Stimulated activated naive CD8-positive, alpha-beta T cell treated with anti-CD3 and anti-CD28 coated beads, Interleukin-15, Interleukin-2, amounts not matched to agents 100 ng/mL and 50 ng/mL, for 24 hours (primary cell): ENCODE data around the gene PAK5.

ENCODE experiments used
- H3K27ac Mint-ChIP-seq: one replicate; pipeline ENCODE4 v1.8.0; 2021; ENCODE audit warnings: mild to moderate bottlenecking, mixed read lengths
- H3K27me3 Mint-ChIP-seq: one replicate; pipeline ENCODE4 v1.8.0; 2021; ENCODE audit warnings: mixed read lengths
- H3K36me3 Mint-ChIP-seq: one replicate; pipeline ENCODE4 v1.8.0; 2021; ENCODE audit warnings: low read depth, mixed read lengths
- H3K4me1 Mint-ChIP-seq: one replicate; pipeline ENCODE4 v1.8.0; 2021; ENCODE audit warnings: low read depth, mixed read lengths
- H3K4me3 Mint-ChIP-seq: one replicate; pipeline ENCODE4 v1.8.0; 2021; ENCODE audit warnings: mild to moderate bottlenecking, mixed read lengths
- H3K9me3 Mint-ChIP-seq: one replicate; pipeline ENCODE4 v1.8.0; 2021; ENCODE audit warnings: mixed read lengths

PAK5 gene

DNA sequence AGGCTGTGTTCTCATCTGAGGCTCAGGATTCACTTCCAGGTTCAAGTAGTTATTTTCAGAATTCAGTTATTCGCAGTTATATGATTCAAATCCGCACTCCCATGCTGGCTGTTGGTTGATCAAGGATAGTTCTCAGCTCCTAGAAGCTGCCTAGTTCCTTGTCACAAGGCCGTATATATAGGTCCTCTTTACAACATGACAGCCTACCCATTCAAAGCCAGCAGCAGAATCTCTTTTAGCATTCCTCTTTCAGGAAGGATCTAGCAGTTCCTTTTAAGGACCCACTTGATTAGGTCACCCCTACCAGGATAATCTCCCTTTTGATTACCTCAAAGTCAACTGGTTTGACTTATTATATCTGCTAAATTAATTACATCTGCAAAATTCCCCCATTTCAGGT, 348.2 kb downstream of the PAK5 start:
- Mint-ChIP-seq H3K36me3 (no peaks in the 10 kb centered on the region), H3K9me3 (peaks cover 13% of the 10 kb centered on the region), H3K27ac (no peak overlapping the region), H3K4me3 (no peak overlapping the region), H3K4me1 (no peaks in the 10 kb centered on the region), H3K27me3 (no peaks in the 10 kb centered on the region)

- no peak overlapping the region for H3K27ac Mint-ChIP-seq
Measured at GRCh38 chr20:9490161-9490560, 348.7 kb downstream of the PAK5 start.

DNA sequence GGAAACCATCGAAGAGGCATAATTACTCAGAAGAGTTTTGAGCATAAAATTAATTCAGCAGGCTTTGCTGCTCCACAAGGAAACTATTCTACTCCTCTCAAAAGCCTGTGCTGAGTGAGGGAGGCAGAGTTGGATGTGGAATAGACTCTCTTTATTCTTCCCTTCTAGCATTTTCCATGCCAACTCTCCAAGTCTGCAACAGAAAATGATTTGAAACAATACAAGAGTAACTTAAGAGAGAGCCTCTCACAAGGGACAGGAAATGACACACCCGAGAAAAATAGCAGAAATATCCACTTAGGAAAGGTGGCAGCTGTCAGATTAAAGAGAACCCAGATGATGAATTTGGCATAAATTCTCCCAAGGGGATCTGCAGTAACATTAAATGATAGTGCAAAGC, 350.8 kb downstream of the PAK5 start:
- Mint-ChIP-seq H3K27ac (no peak overlapping the region), H3K9me3 (peaks cover 4% of the 10 kb centered on the region), H3K4me1 (no peaks in the 10 kb centered on the region), H3K36me3 (no peaks in the 10 kb centered on the region), H3K27me3 (no peaks in the 10 kb centered on the region), H3K4me3 (no peak overlapping the region)

More at GRCh38 chr20:9490161-9490560, 348.7 kb downstream of the PAK5 start:
- peaks cover 13% of the 10 kb centered on the region for H3K9me3 Mint-ChIP-seq
- no peaks in the 10 kb centered on the region for H3K4me1 Mint-ChIP-seq
- H3K27me3 Mint-ChIP-seq: no peaks in the 10 kb centered on the region
- H3K4me3 Mint-ChIP-seq: no peak overlapping the region
- H3K36me3 Mint-ChIP-seq: no peaks in the 10 kb centered on the region
